Left ventricle myocardium inferior (tissue), 1 donor: Measurements from ENCODE around the gene FGF6. TPM values are rescaled to one million over a fixed set of nuclear protein-coding genes. Genes with fewer than 3 reads are reported as not detected.
"Not testable (repeated sequence)": the region's sequence is repeated elsewhere in the genome, so short reads cannot be mapped to it uniquely, and the experiment has no call there.

Experiments
- DNase-seq: peaks from one replicate; pipeline ENCODE4 v3.0.0-alpha.2; 2020
- H3K27ac ChIP-seq: fragments of 200-600 bp; replicated peaks from 2 replicates; pipeline ENCODE4 v1.8.0; 2021
- H3K27me3 ChIP-seq: fragments of 200-600 bp; 2 replicates; pipeline ENCODE4 v1.8.0; 2021; ENCODE audit warnings: low read depth
- H3K36me3 ChIP-seq: fragments of 200-600 bp; 2 replicates; pipeline ENCODE4 v1.8.0; 2021
- H3K4me1 ChIP-seq: fragments of 200-600 bp; 2 replicates; pipeline ENCODE4 v1.8.0; 2021
- H3K4me3 ChIP-seq: fragments of 200-600 bp; 2 replicates; pipeline ENCODE4 v1.8.0; 2021; ENCODE audit warnings: mild to moderate bottlenecking, moderate library complexity
- H3K9me3 ChIP-seq: fragments of 200-600 bp; replicated peaks from 2 replicates; pipeline ENCODE4 v1.8.0; 2021
- CTCF ChIP-seq: fragments of 200-600 bp; IDR thresholded peaks from 2 replicates; pipeline ENCODE4 v1.8.0; 2021; ENCODE audit warnings: antibody characterized with exemption, mild to moderate bottlenecking, borderline replicate concordance
- intact Hi-C: fragments of 100-400 bp; cut with micrococcal nuclease; formaldehyde crosslinking; loops from one replicate; pipeline ENCODE4 v1.11.0; 2022
- total RNA-seq: library from RNA; stranded (reverse); fragmentation: NEBNext Ultra II Directional; extraction: Animal tissue kit (Norgen Biotek cat#: 25700); gene quantifications from one replicate; pipeline ENCODE4 v1.2.1, GENCODE V29; 2021
- donor health status: DM: no; HTN: yes; CAD: no; lungs with severe emphysema.

Gene FGF6
- total RNA-seq, 1 donor from 2014 or later = not detected

- Histone ChIP-seq H3K27me3 (peaks cover 41% of the 10 kb centered on the region), H3K27ac (no peak overlapping the region), H3K9me3 (no peaks in the 10 kb centered on the region), H3K4me3 (no peak overlapping the region), H3K36me3 (no peaks in the 10 kb centered on the region), H3K4me1 (peaks cover 11% of the 10 kb centered on the region)
- no peak for DNase-seq
- TF ChIP-seq CTCF = no peak
- intact Hi-C loops = no loop called here
Measured at GRCh38 chr12:4417936-4418335, 27.7 kb downstream of the FGF6 start.

GRCh38 chr12:4417455-4417854 lies 28.2 kb downstream of the FGF6 start:
- Histone ChIP-seq H3K27ac (no peak overlapping the region), H3K27me3 (peaks cover 41% of the 10 kb centered on the region), H3K4me1 (peaks cover 11% of the 10 kb centered on the region), H3K9me3 (no peaks in the 10 kb centered on the region), H3K36me3 (no peaks in the 10 kb centered on the region), H3K4me3 (no peak overlapping the region)
- no peak for DNase-seq
- intact Hi-C loops = no loop called here
- TF ChIP-seq CTCF = no peak

- Histone ChIP-seq H3K27me3 (peaks cover 41% of the 10 kb centered on the region), H3K9me3 (no peaks in the 10 kb centered on the region), H3K27ac (no peak overlapping the region), H3K4me1 (peaks cover 11% of the 10 kb centered on the region), H3K36me3 (no peaks in the 10 kb centered on the region), H3K4me3 (no peak overlapping the region)
- intact Hi-C loops = no loop called here
- no peak for DNase-seq
- no peak for TF ChIP-seq CTCF
Measured at GRCh38 chr12:4416276-4416675, 29.3 kb downstream of the FGF6 start.

- H3K27me3 ChIP-seq = peaks cover 14% of the 10 kb centered on the region
- intact Hi-C loops = no loop called here
- H3K9me3 ChIP-seq = no peaks in the 10 kb centered on the region
- H3K36me3 ChIP-seq = no peaks in the 10 kb centered on the region
- no peak overlapping the region for H3K4me3 ChIP-seq
- H3K4me1 ChIP-seq = peaks cover 11% of the 10 kb centered on the region
- H3K27ac ChIP-seq = no peak overlapping the region
- no peak for TF ChIP-seq CTCF
- DNase-seq = no peak
Measured at GRCh38 chr12:4412465-4412864, 33.1 kb downstream of the FGF6 start.

- no peak for DNase-seq
- intact Hi-C loops = no loop called here
- no peak for TF ChIP-seq CTCF
- Histone ChIP-seq H3K36me3 (no peaks in the 10 kb centered on the region), H3K4me3 (no peak overlapping the region), H3K27ac (no peak overlapping the region), H3K27me3 (peaks cover 10% of the 10 kb centered on the region), H3K4me1 (peaks cover 11% of the 10 kb centered on the region), H3K9me3 (no peaks in the 10 kb centered on the region)
Measured at GRCh38 chr12:4412056-4412455, 33.6 kb downstream of the FGF6 start.

GRCh38 chr12:4407136-4407535 lies 38.5 kb downstream of the FGF6 start:
- no peak for TF ChIP-seq CTCF
- H3K36me3 ChIP-seq = no peaks in the 10 kb centered on the region
- H3K4me3 ChIP-seq = no peak overlapping the region
- peaks cover 11% of the 10 kb centered on the region for H3K27me3 ChIP-seq
- H3K4me1 ChIP-seq = no peaks in the 10 kb centered on the region
- no peaks in the 10 kb centered on the region for H3K9me3 ChIP-seq
- DNase-seq = no peak
- H3K27ac ChIP-seq = no peak overlapping the region
- intact Hi-C loops = no loop called here

- H3K9me3 ChIP-seq, H3K4me1 ChIP-seq, H3K36me3 ChIP-seq, H3K4me3 ChIP-seq, intact Hi-C loops, H3K27ac ChIP-seq, DNase-seq: not testable (repeated sequence)
- peaks cover 26% of the 10 kb centered on the region for H3K27me3 ChIP-seq
Measured at GRCh38 chr12:4404877-4405637, 40.6 kb downstream of the FGF6 start.
